Fibroblast of skin of scalp (primary cell): ENCODE data around the gene UBR4.

ENCODE experiments used
- DNase-seq: peaks from one replicate; pipeline ENCODE4 v3.0.0-alpha.2; 2013

The UBR4 gene

DNA sequence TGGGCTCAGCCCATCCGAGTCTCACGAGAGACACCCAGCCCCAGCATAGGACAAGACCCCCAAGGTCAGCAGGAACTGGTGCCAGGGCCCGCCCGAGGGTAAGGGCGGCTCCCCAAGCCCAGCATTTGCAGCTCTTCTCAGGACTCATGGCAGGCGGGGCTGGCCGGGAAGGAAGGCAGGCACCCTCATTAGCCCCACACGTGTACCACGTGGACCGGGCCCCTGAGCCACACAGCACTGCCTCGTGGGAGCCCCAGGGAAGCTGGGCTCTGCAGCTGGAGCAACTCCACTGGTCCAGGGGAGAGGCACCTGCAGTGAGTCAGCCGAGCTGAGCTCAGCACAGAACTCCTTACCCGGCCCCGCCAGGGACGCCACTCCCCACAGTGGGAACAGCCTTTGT, 155.8 kb downstream of the UBR4 start:
- no peak for DNase-seq

- no peak for DNase-seq
Observed at GRCh38 chr1:19053486-19053885, 156.6 kb downstream of the UBR4 start.

DNA sequence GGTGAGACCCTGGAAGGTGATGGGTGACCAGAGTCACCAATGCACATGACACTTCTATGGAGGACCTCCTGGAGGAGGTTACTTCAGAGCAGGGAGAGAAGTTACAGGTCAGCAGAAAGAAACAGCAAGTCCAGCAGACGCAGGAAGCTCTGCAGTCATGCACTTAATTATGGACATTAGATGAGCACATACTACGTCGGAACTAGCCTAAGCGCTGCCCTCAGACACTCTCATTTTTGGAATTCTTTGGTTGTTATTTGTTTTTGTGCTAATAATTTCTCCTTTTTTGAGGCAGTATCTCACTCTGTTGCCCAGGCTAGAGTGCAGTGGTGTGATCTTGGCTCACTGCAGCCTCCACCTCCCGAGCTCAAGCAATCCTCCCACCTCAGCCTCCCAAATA, 160.3 kb downstream of the UBR4 start:
- no peak for DNase-seq

- DNase-seq, result no peak
Observed at GRCh38 chr1:19049128-19049768, 160.8 kb downstream of the UBR4 start.

GRCh38 chr1:19046972-19047731, 162.9 kb downstream of the UBR4 start:
- no peak for DNase-seq

DNA sequence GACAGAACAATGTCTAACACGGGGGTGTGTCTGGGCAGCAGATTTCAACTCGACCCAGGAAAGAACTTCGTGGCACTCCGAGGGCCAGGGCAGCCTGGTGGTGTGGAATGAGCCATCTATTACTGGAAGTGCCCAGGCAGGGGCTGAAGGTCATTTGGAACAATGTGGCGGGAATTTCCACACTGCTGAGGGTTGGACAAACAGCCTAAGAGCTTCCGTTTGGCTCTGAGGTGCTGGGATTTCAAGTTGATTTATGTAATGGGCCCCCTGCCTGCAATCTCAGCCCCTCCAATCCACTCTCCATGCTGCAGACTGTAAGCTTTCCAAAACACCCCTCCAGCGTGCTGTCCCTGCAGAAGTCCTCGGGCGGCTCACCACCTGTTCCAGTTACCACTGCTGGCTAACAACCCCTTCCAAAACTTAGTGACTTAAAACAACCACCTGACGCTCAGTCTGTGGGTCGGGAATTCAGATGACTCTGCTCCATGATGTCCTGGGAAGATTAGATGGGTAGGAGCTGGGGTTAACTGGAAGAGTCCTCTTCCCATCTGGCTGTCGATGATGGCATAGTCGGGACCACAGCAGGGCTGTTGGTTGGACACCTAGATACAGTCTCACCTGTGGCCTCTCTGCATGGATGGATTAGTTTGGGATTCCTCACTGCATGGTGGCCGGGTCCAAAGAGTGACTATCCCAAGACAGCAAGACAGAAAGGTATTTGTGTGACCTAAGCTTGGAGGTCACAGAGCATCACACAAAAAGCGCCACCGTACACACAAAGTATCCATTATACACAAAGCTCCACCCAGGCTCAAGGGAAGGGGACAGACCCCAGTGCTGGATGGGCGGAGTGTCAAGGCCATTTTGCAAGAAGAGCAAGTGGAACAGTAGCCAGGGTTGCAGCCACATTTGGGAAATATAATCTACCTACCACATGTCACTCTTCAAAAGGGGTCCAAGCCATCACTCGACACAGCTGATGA, 163.9 kb downstream of the UBR4 start:
- no peak for DNase-seq

DNA sequence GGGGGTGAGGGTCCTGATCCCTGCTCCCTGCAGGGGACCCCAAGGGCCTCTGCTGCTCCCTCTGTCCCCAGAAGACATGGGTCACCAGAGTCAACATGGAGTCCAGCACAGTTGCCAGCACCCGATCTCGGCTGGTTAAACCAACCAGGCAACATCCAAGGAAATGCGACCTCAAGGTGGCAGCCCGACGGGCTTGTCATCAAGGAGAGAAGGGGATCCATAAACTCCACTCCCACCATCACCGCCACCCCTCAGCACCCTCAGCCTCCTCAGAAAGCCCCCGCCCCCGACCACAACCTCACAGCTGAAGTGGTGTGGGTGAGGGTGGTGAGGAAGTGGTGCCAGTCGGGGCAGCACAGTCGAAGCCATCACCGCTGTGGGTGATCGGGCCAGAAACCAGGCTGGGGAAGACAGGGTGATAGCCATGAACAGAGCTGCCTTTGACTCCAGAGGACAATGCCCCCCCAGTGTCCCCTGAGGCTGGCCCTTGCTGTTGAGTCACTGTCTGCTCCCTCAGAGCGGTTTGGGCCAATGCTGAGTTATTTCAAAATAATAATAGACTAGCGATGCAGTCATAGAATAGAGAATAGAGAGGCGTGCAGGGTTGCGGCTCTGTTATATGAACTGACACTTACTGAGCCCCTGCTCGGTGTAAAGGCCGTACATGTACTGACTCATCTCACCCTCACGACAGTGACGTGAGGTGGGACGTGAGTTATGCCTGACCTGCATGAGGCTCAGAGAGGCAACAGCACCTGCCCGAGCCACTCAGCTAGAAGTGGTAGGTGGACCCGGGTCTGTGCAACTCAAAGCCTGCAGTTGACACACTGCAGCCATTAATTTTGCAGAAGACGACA, 164.9 kb downstream of the UBR4 start:
- DNase-seq, result peak; percentile 78

- DNase-seq, result no peak
Observed at GRCh38 chr1:19044471-19044870, 165.6 kb downstream of the UBR4 start.

DNA sequence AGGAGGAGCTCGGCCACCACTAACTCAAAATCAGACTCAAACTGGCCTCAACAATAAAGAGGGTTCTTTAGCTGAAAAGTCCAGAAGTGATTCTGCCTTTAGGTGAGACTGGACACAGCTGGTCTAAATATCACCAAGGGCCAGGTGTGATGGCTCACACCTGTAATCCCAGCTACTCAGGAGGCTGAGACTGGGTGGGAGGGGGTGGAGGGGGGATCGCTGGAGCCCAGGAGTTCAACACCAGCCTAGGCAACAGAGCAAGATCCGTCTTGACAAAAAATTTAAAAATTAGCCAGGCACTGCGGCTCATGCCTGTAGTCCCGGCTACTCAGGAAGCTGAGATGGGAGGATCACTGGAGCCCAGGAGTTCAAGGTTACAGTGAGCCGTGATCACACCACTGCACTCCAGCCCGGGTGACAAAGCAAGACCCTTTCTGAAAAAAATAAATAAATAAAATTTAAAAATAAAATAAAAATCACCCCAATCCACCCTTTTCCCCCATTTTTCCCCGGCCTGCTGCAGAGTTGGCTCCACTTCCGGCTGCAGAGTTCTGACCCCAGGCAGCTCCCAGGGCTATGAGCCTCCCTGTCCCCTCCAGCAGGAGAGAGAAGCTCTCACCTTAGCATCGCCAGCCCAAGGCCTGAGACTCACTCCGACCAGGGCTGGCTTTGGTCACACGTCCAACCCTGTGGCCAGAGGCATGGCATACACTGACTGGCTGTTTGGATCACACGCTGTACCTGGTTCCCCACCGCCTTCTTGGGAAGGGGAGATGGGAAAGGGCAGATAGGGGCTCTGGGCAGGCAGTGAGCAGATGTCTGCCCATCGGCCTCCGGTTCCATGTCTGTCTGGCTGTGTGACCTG, 166.3 kb downstream of the UBR4 start:
- no peak for DNase-seq

DNA sequence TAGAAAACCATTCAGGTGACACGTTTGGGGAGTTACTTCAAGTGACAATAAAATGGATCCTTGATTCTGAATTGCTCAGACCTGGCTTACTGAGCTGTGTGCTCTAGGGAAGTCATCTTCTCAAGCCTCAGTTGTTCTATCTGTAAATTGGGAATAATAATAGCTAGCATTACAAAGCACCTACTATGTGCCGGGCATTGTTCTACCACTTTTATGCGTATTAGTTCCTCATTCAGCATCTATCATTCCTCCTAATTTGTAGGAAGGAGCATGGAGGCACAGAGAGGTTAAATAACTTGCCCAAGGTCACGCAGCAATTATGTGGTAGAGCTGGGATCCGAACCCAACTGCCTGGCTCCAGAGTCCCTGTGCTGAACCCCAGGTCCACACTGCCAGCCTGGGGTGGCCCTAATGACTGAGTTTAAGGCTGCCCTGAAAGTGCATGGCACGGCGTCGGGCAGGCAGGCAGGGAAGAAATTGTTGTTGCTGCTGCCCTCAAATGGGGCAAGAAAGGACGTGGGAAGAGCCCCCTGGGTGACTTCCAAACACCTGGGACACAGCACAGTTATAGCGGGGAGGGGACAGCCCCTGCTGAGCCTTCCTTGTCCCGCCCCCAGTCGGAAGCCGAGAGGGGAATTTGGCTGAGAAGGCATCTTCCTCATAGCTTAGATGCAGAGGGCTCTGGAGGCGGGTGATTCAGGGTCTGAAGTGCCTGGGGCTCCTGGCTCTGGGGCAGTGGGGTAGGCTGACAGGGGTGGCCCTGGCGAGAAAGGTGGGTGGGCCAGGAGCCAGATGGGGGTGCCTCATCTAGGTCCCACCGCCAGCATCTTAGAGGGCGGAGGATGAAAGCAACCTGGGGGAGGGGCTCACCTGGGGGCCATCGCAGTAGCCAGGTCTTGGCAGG, 167.1 kb downstream of the UBR4 start:
- no peak for DNase-seq

DNA sequence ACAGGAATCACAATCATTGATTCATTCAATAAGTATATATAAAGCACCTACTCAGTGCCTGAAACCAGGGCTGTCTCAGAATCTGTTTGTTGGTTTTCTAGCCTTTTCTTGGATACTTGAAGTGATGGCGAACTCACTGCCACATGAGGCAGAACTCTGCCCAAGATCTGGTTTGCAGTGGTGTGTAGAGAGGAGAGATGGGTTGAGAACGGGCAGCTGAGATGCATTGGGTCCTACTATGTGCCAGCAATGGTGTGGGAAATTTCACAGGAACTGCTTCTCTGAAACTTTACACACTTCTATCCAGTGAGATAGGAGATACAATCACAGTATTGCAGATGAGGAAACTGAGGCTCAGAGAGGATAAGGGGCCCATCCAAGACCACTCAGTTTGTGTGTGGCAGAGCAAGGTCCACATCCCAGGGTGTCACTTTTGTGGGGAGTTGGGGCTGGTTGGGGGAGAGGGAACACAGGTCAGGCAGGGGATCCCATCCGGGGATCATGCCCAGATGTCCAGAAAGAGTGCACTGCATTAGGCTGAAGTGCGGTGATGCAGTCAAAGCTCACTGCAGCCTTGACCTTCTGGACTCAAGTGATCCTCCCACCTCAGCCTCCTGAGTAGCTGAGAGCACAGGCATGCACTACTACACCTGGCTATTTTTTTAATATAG, 169.9 kb downstream of the UBR4 start:
- DNase-seq, result no peak

DNA sequence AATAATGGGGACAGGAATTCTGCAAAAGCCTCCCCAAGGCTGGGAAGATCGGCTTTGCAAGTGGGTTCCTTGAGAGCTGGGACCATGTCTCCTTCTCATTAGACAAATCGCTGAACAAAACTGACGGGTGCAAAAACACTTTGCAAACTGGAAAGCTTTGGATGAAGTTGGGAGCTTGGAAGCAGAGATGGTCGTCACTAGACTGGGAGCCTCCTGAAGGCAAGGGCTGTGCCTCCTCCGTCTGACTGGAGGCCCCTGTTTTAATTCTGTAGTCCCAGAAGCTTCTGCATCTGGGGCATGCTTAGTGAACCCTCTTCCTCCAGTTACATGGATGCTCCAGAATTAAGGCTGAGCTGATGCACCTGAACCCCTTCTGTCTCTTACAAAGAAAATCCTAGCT, 171.3 kb downstream of the UBR4 start:
- DNase-seq, result no peak

- DNase-seq, result no peak
Observed at GRCh38 chr1:19038096-19038495, 172.0 kb downstream of the UBR4 start.

GRCh38 chr1:19037659-19038058, 172.4 kb downstream of the UBR4 start:
- no peak for DNase-seq

GRCh38 chr1:19036813-19037605, 173.1 kb downstream of the UBR4 start:
- no peak for DNase-seq

DNA sequence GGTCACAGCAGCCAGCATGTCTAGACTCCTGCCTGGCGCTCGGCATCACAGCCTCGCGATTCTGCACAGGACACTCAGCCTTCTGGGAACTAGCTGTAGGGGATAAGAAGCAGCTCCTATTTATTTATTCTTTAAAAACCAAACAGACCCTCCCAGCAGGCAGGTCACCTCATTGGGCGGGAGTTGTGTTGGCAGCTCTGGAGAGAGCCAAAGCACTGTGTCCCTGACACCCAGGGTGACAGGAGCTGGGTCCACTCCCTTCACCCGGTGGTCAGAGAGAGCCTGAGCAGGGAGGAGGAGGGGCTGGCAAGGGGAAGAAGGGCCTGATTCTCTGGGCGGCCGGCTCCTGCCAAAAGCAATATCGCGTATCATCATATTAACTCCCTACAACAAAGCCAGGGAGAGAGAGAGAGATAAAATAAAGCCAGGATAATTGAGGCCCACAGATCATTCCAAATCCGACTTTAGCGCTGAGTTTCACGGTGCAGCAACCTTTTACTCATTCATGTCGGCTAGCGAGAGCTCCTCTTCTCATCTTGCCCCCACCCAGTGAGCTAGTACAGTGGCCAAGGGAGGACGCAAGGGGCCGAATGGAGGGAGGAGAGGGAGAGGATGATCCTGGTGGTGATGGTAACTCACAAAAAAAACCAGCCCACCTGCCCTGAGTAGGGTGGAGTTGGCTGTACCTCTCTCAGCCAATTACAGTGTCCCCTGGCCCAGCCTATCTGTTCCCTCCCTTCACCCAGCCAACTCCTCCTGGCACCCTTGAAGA, 173.8 kb downstream of the UBR4 start:
- DNase-seq, result no peak

DNA sequence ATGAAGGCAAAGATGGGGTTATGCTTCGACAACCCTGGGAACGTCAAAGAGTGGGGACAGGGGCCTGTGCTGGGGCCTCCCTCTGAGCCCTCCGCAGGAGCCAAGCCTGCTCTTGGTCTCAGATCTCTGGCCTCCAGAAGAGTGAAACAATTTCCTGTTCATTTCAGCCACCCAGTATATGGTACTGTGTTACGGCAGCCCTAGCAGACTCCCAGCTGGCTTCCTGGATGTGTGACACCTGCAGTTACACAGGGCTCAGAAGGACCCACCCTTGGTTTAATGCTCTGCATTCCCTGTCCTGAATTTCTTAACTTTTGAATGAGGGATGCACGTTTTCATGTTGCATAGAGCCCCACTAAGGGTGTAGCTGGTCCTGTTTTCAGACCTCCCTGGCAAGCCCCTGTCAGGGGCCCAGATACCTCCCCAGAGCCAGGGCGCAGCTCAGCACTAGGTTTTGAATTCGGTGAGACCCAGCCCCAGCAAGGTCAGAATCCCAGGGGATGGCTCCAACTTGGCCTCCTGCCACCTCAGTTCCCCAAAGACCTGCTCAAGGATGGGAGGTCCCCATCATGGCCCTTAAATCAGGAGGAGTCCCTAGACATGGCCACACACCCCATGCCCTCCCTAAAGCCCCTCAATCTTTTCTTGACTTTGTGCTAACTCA, 174.6 kb downstream of the UBR4 start:
- DNase-seq, result no peak
